Right lobe of liver (tissue), 6 donors: ENCODE measurements around the gene MACO1. TPM values are rescaled to one million over a fixed set of nuclear protein-coding genes. Genes with fewer than 3 reads are reported as not detected.

Experiments
- ATAC-seq, 4 donors: fragments of 200-7000 bp; cut with Tn5 transposase; one replicate each; pipeline ENCODE4 v1.9.1; 2020; ENCODE audit warnings: mild to moderate bottlenecking in 4 of 4, moderate library complexity in 4 of 4
- DNase-seq, 3 donors: peaks; one replicate each; pipeline ENCODE4 v3.0.0-alpha.2; 2020
- H3K27ac ChIP-seq, 3 donors: fragments of 200-600 bp; one replicate each; pipeline ENCODE4 v1.8.0; 2022
- H3K27me3 ChIP-seq, 2 donors: fragments of 200-600 bp; one replicate each; pipeline ENCODE4 v1.8.0; 2022
- H3K36me3 ChIP-seq, 4 donors: fragments of 200-600 bp; sonication (generic) in 1 of 4; one replicate each; pipeline versions ENCODE4 v1.5.1 to v1.8.0; 2017 to 2022; ENCODE audit warnings: control low read depth in 1 of 4
- H3K4me1 ChIP-seq, 4 donors: fragments of 200-600 bp; sonication (generic) in 1 of 4; one replicate each; pipeline versions ENCODE4 v1.5.1 to v1.8.0; 2017 to 2022; ENCODE audit warnings: control low read depth in 1 of 4
- H3K4me3 ChIP-seq, 3 donors: fragments of 200-600 bp; one replicate each; pipeline ENCODE4 v1.8.0; 2022
- H3K9me3 ChIP-seq, 4 donors: fragments of 200-600 bp; sonication (generic) in 1 of 4; one replicate each; pipeline versions ENCODE4 v1.5.1 to v1.8.0; 2017 to 2022; ENCODE audit warnings: control low read depth in 1 of 4
- CTCF ChIP-seq, 4 donors: fragments of 200-600 bp in 3 of 4; fragments of 450-650 bp in 1 of 4; IDR thresholded peaks; one replicate each; pipeline versions ENCODE4 v1.5.1 to v1.8.0; 2016 to 2022; ENCODE audit warnings: antibody characterized with exemption in 4 of 4, mild to moderate bottlenecking in 2 of 4
- POLR2A ChIP-seq: fragments of 450-650 bp; IDR thresholded peaks from one replicate; pipeline ENCODE4 v1.6.1; 2017; ENCODE audit warnings: antibody characterized with exemption, mild to moderate bottlenecking
- WGBS: methylation state at CpG from one replicate; pipeline ENCODE4 v1.1.6; 2018; ENCODE audit warnings: low coverage, low lambda C conversion rate; ENCODE audit not compliant: insufficient coverage; ENCODE audit errors: missing lambda C conversion rate; 5-methylcytosine and 5-hydroxymethylcytosine counted together
- intact Hi-C, 2 donors: fragments of 100-400 bp; cut with DNase I; formaldehyde crosslinking; loops; one replicate each; pipeline versions ENCODE4 v1.11.2 to v1.14.1; 2022
- total RNA-seq, 6 experiments: library from RNA; depleted of rRNA in 2 of 6; stranded (reverse); fragments of >200 nt in 2 of 6; fragmentation: NEBNext Ultra II Directional in 3 of 6; extraction: Animal tissue kit (Norgen Biotek cat#: 25700) in 3 of 6; gene quantifications; one replicate each; pipeline versions ENCODE4 v1.1.0 to v1.2.4, GENCODE V29; 2016 to 2023
- donor health status: DM: no; HTN: yes; CAD: no.
- donor health status: DM: no; HTN: no; CAD: no.
- donor health status: DM: no; HTN: no; CAD: no.
- donor health status: DM: no; HTN: yes; CAD: no.
- donor health status: DM: no; HTN: yes; CAD: no.

The MACO1 gene
- total RNA-seq, 6 experiments from 2014 or later = 23.2 to 32.9 (median 27.2) TPM

- DNase-seq = no peak
- intact Hi-C loops = loop anchor here in 1 of 2 donors (10.0 kb wide), 1 partner anchor 285 kb away; the partner anchor contains the start of gene MTFR1L
Observed at GRCh38 chr1:25529518-25530185, 99.0 kb downstream of the MACO1 start.

GRCh38 chr1:25530186-25531081, 99.7 kb downstream of the MACO1 start:
- 73% methylated on average over 6 of the region's 22 CpGs for WGBS
- no peaks in the 10 kb centered on the region for H3K9me3 ChIP-seq
- ATAC-seq (peak in 1 of 4 donors; percentile 5), DNase-seq (no peak)
- H3K27ac ChIP-seq = no peak overlapping the region
- H3K27me3 ChIP-seq = no peaks in the 10 kb centered on the region
- H3K4me1 ChIP-seq = no peaks in the 10 kb centered on the region
- intact Hi-C loops = loop anchor here in 1 of 2 donors (10.0 kb wide), 1 partner anchor 284 kb away; the partner anchor contains the start of gene MTFR1L
- no peak overlapping the region for H3K4me3 ChIP-seq
- no peaks in the 10 kb centered on the region for H3K36me3 ChIP-seq
- no peak for TF ChIP-seq POLR2A
- no peak for TF ChIP-seq CTCF (IDR thresholded peaks at IDR 0.05)

More at GRCh38 chr1:25529518-25530185, 99.0 kb downstream of the MACO1 start:
- Histone ChIP-seq H3K36me3 (no peaks in the 10 kb centered on the region), H3K4me3 (no peak overlapping the region), H3K27me3 (no peaks in the 10 kb centered on the region), H3K27ac (no peak overlapping the region), H3K4me1 (no peaks in the 10 kb centered on the region), H3K9me3 (no peaks in the 10 kb centered on the region)
- ATAC-seq = no peak
- TF ChIP-seq CTCF (IDR thresholded peaks at IDR 0.05) = no peak
- no peak for TF ChIP-seq POLR2A
- WGBS = 96% methylated on average over 8 of the region's 18 CpGs

- ATAC-seq = no peak
- Histone ChIP-seq H3K9me3 (no peaks in the 10 kb centered on the region), H3K4me3 (no peak overlapping the region), H3K27ac (no peak overlapping the region), H3K27me3 (no peaks in the 10 kb centered on the region), H3K4me1 (no peaks in the 10 kb centered on the region), H3K36me3 (no peaks in the 10 kb centered on the region)
- intact Hi-C loops = loop anchor here in 1 of 2 donors (10.0 kb wide), 1 partner anchor 284 kb away; the partner anchor contains the start of gene MTFR1L
- 77% methylated on average over 11 of the region's 11 CpGs for WGBS
- no peak for TF ChIP-seq POLR2A
- TF ChIP-seq CTCF (IDR thresholded peaks at IDR 0.05) = no peak
- DNase-seq = no peak
Observed at GRCh38 chr1:25531082-25531461, 100.4 kb downstream of the MACO1 start.

- Histone ChIP-seq H3K36me3 (no peaks in the 10 kb centered on the region), H3K4me3 (no peak overlapping the region), H3K27ac (no peak overlapping the region), H3K4me1 (no peaks in the 10 kb centered on the region), H3K27me3 (no peaks in the 10 kb centered on the region), H3K9me3 (no peaks in the 10 kb centered on the region)
- WGBS = 82% methylated on average over 3 of the region's 3 CpGs
- ATAC-seq = no peak
- intact Hi-C loops = loop anchor here in 1 of 2 donors (10.0 kb wide), 1 partner anchor 282 kb away; the partner anchor contains the start of gene MTFR1L
- DNase-seq = no peak
- TF ChIP-seq CTCF (IDR thresholded peaks at IDR 0.05) (no peak), POLR2A (no peak)
Observed at GRCh38 chr1:25532970-25533369, 102.3 kb downstream of the MACO1 start.
